K562 (cell line): ENCODE measurements around the gene SPHK1. TPM values are rescaled to one million over a fixed set of nuclear protein-coding genes. Genes with fewer than 3 reads are reported as not detected.
A peak's percentile ranks its signal among the peaks of the same experiment; 100 is the strongest.

ENCODE experiments used
- C11orf30 ChIP-seq: fragments of 450-650 bp; IDR thresholded peaks from 2 replicates; pipeline ENCODE4 v1.6.1; 2016; ENCODE audit warnings: low read depth, mild to moderate bottlenecking
- CBFA2T2 ChIP-seq: fragments of 450-650 bp; conservative IDR thresholded peaks from 2 replicates; pipeline ENCODE4 v1.6.1; 2017; ENCODE audit warnings: mild to moderate bottlenecking
- ETS2 ChIP-seq: IDR thresholded peaks from 2 replicates; pipeline ENCODE4 v1.6.1; 2016; ENCODE audit warnings: borderline replicate concordance, missing genetic modification characterization, mild to moderate bottlenecking, moderate library complexity, missing compliant biosample characterization; ENCODE audit not compliant: poor library complexity, severe bottlenecking
- EWSR1 ChIP-seq: fragments of 450-650 bp; IDR thresholded peaks from 2 replicates; pipeline ENCODE4 v1.6.1; 2018; ENCODE audit warnings: borderline replicate concordance, mild to moderate bottlenecking, low read depth, moderate library complexity; ENCODE audit not compliant: partially characterized antibody
- MTF1 ChIP-seq: fragments of 250-450 bp; sonication (Bioruptor Pico); IDR thresholded peaks from 2 replicates; pipeline ENCODE4 v1.9.0; 2021; ENCODE audit warnings: moderate library complexity, mild to moderate bottlenecking, inconsistent platforms, borderline replicate concordance
- NR2C1 ChIP-seq, 2 experiments: fragments of 450-650 bp; IDR thresholded peaks; 2 replicates each; pipeline ENCODE4 v1.6.1; 2017; ENCODE audit warnings: mild to moderate bottlenecking in 2 of 2, antibody characterized with exemption in 1 of 2, inconsistent platforms in 1 of 2, missing compliant biosample characterization in 1 of 2, missing genetic modification characterization in 1 of 2
- POLR2B ChIP-seq: fragments of 450-650 bp; IDR thresholded peaks from 2 replicates; pipeline ENCODE4 v1.6.1; 2018; ENCODE audit warnings: low read depth; ENCODE audit not compliant: partially characterized antibody
- RFX5 ChIP-seq: IDR thresholded peaks from 2 replicates; pipeline ENCODE4 v1.6.1; 2011; ENCODE audit warnings: low read depth, mild to moderate bottlenecking, improper control_type of control experiment, low read length
- SP1 ChIP-seq: sonication (generic); formaldehyde crosslinking; IDR thresholded peaks from 2 replicates; pipeline ENCODE4 v1.8.1; 2022; ENCODE audit warnings: mild to moderate bottlenecking, missing genetic modification reagents
- STAT5B ChIP-seq: fragments of 250-450 bp; sonication (Bioruptor Pico); IDR thresholded peaks from 2 replicates; pipeline ENCODE4 v1.8.0; 2021; ENCODE audit warnings: mild to moderate bottlenecking, inconsistent platforms
- TAF7 ChIP-seq: fragments of 450-650 bp; IDR thresholded peaks from 2 replicates; pipeline ENCODE4 v1.6.1; 2016; ENCODE audit warnings: missing genetic modification characterization, missing compliant biosample characterization
- ZFP30 ChIP-seq: fragments of 250-450 bp; sonication (Bioruptor Pico); IDR thresholded peaks from 2 replicates; pipeline ENCODE4 v1.8.0; 2022; ENCODE audit warnings: moderate library complexity, mild to moderate bottlenecking, inconsistent platforms, borderline replicate concordance
- ZNF124 ChIP-seq: sonication (generic); formaldehyde crosslinking; IDR thresholded peaks from 2 replicates; pipeline ENCODE4 v1.8.1; 2022; ENCODE audit warnings: missing genetic modification reagents
- ZNF707 ChIP-seq: fragments of 250-450 bp; sonication (Bioruptor Pico); conservative IDR thresholded peaks from 2 replicates; pipeline ENCODE4 v1.8.0; 2022; ENCODE audit warnings: inconsistent platforms, mild to moderate bottlenecking, moderate library complexity
- ZNF778 ChIP-seq: fragments of 450-650 bp; formaldehyde crosslinking; IDR thresholded peaks from 2 replicates; pipeline ENCODE4 v1.4.0; 2020; ENCODE audit warnings: mild to moderate bottlenecking, moderate library complexity
- polyA plus RNA-seq, 8 experiments: library from polyadenylated mRNA; depleted of rRNA in 4 of 8; stranded (reverse) in 5 of 8; unstranded in 3 of 8; fragments of >200 nt; fragmentation: Nextera tagmentation in 2 of 8; fragmentation: Illumina TruSeq in 1 of 8; extraction: Ambion mirVana in 2 of 8; extraction: Trizol in 1 of 8; gene quantifications; 2 replicates each; pipeline versions ENCODE4 v1.2.1 to v1.2.3, GENCODE V29; 2011 to 2014; ENCODE audit warnings: inconsistent platforms in 1 of 8, missing spikeins in 1 of 8
- total RNA-seq, 7 experiments: library from RNA; depleted of rRNA in 6 of 7; stranded (reverse); fragments of >200 nt in 6 of 7; fragmentation: Illumina TruSeq in 2 of 7; extraction: Trizol in 2 of 7; gene quantifications; 2 replicates each; pipeline versions ENCODE4 v1.2.1 to v1.2.3, GENCODE V29; 2011 to 2021; ENCODE audit warnings: low replicate concordance in 1 of 7
- TF ChIP-seq, protein P1 (sequence below): fragments of 250-450 bp; sonication (Bioruptor Pico); IDR thresholded peaks from 2 replicates; pipeline ENCODE4 v1.5.0; 2021
- TF ChIP-seq, protein P2 (sequence below): sonication (generic); formaldehyde crosslinking; IDR thresholded peaks from 2 replicates; pipeline ENCODE4 v1.8.0; 2022; ENCODE audit warnings: missing genetic modification reagents, mild to moderate bottlenecking, borderline replicate concordance
- TF ChIP-seq, protein P3 (sequence below), 2 experiments: fragments of 450-650 bp; IDR thresholded peaks; 2 replicates each; pipeline ENCODE4 v1.6.1; 2016
- TF ChIP-seq, protein P4 (sequence below): fragments of 450-650 bp; IDR thresholded peaks from 2 replicates; pipeline ENCODE4 v1.6.1; 2018; ENCODE audit not compliant: partially characterized antibody

The SPHK1 gene
- total and polyA plus RNA-seq, 9 of the 15 experiments (the other 6 are each of a cell fraction or from before 2014, with no cell fraction given), result 0.21 to 60.3 (median 14.5) TPM

DNA sequence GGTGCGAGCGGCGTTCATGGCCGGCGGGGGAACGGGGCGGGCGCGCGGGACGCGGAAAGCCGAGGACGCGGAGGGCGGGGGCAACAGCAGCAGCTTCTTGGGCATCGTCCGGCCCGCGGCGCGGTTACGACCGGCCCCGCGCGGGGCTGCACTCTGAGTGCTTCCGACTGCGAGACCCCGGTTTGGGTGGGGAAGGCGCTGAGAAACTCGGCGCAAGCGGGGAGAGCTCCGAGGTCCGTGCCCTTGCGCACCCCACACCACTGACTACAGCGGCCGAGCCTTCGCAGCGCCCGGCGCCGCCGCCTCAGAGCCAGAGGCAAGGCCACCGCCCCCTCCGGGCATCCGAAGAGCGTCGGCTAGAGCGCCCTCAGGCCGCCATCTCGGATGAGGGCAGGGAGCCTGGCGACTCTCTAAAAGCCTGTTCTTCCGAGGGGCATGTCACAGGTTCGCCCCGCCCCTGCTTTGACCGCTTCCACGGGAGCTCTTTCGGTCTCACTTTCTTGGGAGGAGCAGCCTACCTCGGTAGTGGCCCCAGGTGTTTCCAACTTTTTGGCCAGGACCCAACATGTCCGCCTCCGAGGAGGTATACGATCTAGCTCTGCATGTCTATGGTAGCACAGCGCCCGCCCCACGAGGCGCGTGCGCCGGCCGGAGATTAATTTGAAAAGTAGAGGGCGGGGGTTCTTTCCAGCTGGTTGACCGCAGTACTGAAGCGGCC lies 30.7 kb upstream of the SPHK1 start, which contains the start of gene PRPSAP1 (continued):
- TF ChIP-seq C11orf30 (peak; percentile 54; the same call in 1 of the 2 replicates), ZNF778 (CRISPR knock-in tag) (no peak), ZNF124 (CRISPR knock-in tag) (no peak), TAF7 (tag) (peak; percentile 89), ZFP30 (CRISPR knock-in tag) (no peak), ETS2 (no peak), ZNF707 (CRISPR knock-in tag) (no peak; the same call in 1 of the 2 replicates), NR2C1 (IDR thresholded peaks at IDR 0.05) (peak; percentile 95), NR2C1 (tag; IDR thresholded peaks at IDR 0.05) (peak; percentile 89), MTF1 (CRISPR knock-in tag) (no peak), EWSR1 (no peak), STAT5B (CRISPR knock-in tag) (no peak), RFX5 (no peak), SP1 (peak; percentile 95), CBFA2T2 (no peak), POLR2B (peak; percentile 73)
- TF ChIP-seq, protein P1, sequence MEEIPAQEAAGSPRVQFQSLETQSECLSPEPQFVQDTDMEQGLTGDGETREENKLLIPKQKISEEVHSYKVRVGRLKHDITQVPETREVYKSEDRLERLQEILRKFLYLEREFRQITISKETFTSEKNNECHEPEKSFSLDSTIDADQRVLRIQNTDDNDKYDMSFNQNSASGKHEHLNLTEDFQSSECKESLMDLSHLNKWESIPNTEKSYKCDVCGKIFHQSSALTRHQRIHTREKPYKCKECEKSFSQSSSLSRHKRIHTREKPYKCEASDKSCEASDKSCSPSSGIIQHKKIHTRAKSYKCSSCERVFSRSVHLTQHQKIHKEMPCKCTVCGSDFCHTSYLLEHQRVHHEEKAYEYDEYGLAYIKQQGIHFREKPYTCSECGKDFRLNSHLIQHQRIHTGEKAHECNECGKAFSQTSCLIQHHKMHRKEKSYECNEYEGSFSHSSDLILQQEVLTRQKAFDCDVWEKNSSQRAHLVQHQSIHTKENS (CRISPR knock-in tag), result no peak
- TF ChIP-seq, protein P2, sequence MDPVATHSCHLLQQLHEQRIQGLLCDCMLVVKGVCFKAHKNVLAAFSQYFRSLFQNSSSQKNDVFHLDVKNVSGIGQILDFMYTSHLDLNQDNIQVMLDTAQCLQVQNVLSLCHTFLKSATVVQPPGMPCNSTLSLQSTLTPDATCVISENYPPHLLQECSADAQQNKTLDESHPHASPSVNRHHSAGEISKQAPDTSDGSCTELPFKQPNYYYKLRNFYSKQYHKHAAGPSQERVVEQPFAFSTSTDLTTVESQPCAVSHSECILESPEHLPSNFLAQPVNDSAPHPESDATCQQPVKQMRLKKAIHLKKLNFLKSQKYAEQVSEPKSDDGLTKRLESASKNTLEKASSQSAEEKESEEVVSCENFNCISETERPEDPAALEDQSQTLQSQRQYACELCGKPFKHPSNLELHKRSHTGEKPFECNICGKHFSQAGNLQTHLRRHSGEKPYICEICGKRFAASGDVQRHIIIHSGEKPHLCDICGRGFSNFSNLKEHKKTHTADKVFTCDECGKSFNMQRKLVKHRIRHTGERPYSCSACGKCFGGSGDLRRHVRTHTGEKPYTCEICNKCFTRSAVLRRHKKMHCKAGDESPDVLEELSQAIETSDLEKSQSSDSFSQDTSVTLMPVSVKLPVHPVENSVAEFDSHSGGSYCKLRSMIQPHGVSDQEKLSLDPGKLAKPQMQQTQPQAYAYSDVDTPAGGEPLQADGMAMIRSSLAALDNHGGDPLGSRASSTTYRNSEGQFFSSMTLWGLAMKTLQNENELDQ (CRISPR knock-in tag), result no peak
- TF ChIP-seq, protein P3, sequence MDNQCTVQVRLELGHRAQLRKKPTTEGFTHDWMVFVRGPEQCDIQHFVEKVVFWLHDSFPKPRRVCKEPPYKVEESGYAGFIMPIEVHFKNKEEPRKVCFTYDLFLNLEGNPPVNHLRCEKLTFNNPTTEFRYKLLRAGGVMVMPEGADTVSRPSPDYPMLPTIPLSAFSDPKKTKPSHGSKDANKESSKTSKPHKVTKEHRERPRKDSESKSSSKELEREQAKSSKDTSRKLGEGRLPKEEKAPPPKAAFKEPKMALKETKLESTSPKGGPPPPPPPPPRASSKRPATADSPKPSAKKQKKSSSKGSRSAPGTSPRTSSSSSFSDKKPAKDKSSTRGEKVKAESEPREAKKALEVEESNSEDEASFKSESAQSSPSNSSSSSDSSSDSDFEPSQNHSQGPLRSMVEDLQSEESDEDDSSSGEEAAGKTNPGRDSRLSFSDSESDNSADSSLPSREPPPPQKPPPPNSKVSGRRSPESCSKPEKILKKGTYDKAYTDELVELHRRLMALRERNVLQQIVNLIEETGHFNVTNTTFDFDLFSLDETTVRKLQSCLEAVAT (IDR thresholded peaks at IDR 0.05), result no peak
- TF ChIP-seq, protein P4, sequence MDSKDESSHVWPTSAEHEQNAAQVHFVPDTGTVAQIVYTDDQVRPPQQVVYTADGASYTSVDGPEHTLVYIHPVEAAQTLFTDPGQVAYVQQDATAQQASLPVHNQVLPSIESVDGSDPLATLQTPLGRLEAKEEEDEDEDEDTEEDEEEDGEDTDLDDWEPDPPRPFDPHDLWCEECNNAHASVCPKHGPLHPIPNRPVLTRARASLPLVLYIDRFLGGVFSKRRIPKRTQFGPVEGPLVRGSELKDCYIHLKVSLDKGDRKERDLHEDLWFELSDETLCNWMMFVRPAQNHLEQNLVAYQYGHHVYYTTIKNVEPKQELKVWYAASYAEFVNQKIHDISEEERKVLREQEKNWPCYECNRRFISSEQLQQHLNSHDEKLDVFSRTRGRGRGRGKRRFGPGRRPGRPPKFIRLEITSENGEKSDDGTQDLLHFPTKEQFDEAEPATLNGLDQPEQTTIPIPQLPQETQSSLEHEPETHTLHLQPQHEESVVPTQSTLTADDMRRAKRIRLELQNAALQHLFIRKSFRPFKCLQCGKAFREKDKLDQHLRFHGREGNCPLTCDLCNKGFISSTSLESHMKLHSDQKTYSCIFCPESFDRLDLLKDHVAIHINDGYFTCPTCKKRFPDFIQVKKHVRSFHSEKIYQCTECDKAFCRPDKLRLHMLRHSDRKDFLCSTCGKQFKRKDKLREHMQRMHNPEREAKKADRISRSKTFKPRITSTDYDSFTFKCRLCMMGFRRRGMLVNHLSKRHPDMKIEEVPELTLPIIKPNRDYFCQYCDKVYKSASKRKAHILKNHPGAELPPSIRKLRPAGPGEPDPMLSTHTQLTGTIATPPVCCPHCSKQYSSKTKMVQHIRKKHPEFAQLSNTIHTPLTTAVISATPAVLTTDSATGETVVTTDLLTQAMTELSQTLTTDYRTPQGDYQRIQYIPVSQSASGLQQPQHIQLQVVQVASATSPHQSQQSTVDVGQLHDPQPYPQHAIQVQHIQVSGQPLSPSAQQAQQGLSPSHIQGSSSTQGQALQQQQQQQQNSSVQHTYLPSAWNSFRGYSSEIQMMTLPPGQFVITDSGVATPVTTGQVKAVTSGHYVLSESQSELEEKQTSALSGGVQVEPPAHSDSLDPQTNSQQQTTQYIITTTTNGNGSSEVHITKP, result peak; percentile 71
